HG03064 (cell line): ENCODE results near the gene ARL4D.
"Not testable (repeated sequence)": the region's sequence is repeated elsewhere in the genome, so short reads cannot be mapped to it uniquely, and the experiment has no call there.

ENCODE experiments used
- ATAC-seq: cut with Tn5 transposase; IDR thresholded peaks from one replicate; pipeline ENCODE4 v1.9.1; 2021; ENCODE audit warnings: low read depth; ENCODE audit not compliant: unreplicated experiment

ARL4D gene

GRCh38 chr17:43392397-43392796 lies 6.4 kb upstream of the ARL4D start:
- ATAC-seq, result no peak

GRCh38 chr17:43393944-43394482 lies 4.8 kb upstream of the ARL4D start:
- ATAC-seq, result no peak

- not testable (repeated sequence) for ATAC-seq
Measured at GRCh38 chr17:43394696-43395095, 4.1 kb upstream of the ARL4D start.

- no peak for ATAC-seq
Measured at GRCh38 chr17:43395165-43395564, 3.6 kb upstream of the ARL4D start.

GRCh38 chr17:43396491-43397060 lies 2.2 kb upstream of the ARL4D start:
- no peak for ATAC-seq

- ATAC-seq, result no peak
Measured at GRCh38 chr17:43399839-43400328, 1.1 kb downstream of the ARL4D start.

- ATAC-seq, result no peak
Measured at GRCh38 chr17:43400943-43401717, 2.3 kb downstream of the ARL4D start.

- no peak for ATAC-seq
Measured at GRCh38 chr17:43402078-43402477, 3.3 kb downstream of the ARL4D start.

GRCh38 chr17:43402567-43402966 lies 3.8 kb downstream of the ARL4D start:
- ATAC-seq, result no peak

GRCh38 chr17:43403846-43404245 lies 5.1 kb downstream of the ARL4D start:
- no peak for ATAC-seq

- ATAC-seq, result no peak
Measured at GRCh38 chr17:43405861-43406260, 7.1 kb downstream of the ARL4D start.

- ATAC-seq, result no peak
Measured at GRCh38 chr17:43406676-43407645, 8.2 kb downstream of the ARL4D start.

- no peak for ATAC-seq
Measured at GRCh38 chr17:43409131-43409530, 10.3 kb downstream of the ARL4D start.

GRCh38 chr17:43410557-43411368 lies 12.0 kb downstream of the ARL4D start:
- ATAC-seq, result no peak

GRCh38 chr17:43411369-43411677 lies 12.5 kb downstream of the ARL4D start:
- no peak for ATAC-seq

- ATAC-seq, result no peak
Measured at GRCh38 chr17:43411749-43412148, 13.0 kb downstream of the ARL4D start.

GRCh38 chr17:43412166-43412565 lies 13.4 kb downstream of the ARL4D start:
- no peak for ATAC-seq

GRCh38 chr17:43416998-43417890 lies 18.5 kb downstream of the ARL4D start:
- ATAC-seq, result no peak
